HEK293 (cell line): ENCODE measurements around the gene ROBO1.

Experiments
- BCL11A ChIP-seq: fragments of 450-650 bp; formaldehyde crosslinking; IDR thresholded peaks from 2 replicates; pipeline ENCODE4 v1.5.1; 2016; ENCODE audit warnings: low read depth, missing biosample characterization, missing genetic modification characterization
- HOXA7 ChIP-seq: sonication (generic); formaldehyde crosslinking; IDR thresholded peaks from 2 replicates; pipeline ENCODE4 v1.8.1; 2022; ENCODE audit warnings: missing genetic modification reagents, borderline replicate concordance
- MZF1 ChIP-seq: fragments of 450-650 bp; formaldehyde crosslinking; IDR thresholded peaks from 2 replicates; pipeline ENCODE4 v1.5.1; 2017; ENCODE audit warnings: missing biosample characterization, missing genetic modification characterization, borderline replicate concordance
- ZNF221 ChIP-seq: fragments of 450-650 bp; formaldehyde crosslinking; IDR thresholded peaks from 2 replicates; pipeline ENCODE4 v1.5.1; 2017; ENCODE audit warnings: missing biosample characterization, missing genetic modification characterization, borderline replicate concordance
- ZNF248 ChIP-seq: fragments of 450-650 bp; formaldehyde crosslinking; IDR thresholded peaks from 2 replicates; pipeline ENCODE4 v1.5.1; 2017; ENCODE audit warnings: missing biosample characterization, missing genetic modification characterization
- ZNF416 ChIP-seq: fragments of 450-650 bp; formaldehyde crosslinking; IDR thresholded peaks from 2 replicates; pipeline ENCODE4 v1.5.1; 2016; ENCODE audit warnings: missing biosample characterization, missing genetic modification characterization
- ZNF521 ChIP-seq: fragments of 450-650 bp; formaldehyde crosslinking; IDR thresholded peaks from 2 replicates; pipeline ENCODE4 v1.5.1; 2017; ENCODE audit warnings: missing biosample characterization, mild to moderate bottlenecking, missing genetic modification characterization
- ZNF626 ChIP-seq: fragments of 450-650 bp; sonication (Bioruptor Pico); formaldehyde crosslinking; IDR thresholded peaks from 2 replicates; pipeline ENCODE4 v1.5.1; 2018; ENCODE audit warnings: missing biosample characterization, missing genetic modification characterization, inconsistent platforms
- ZNF843 ChIP-seq: fragments of 450-650 bp; formaldehyde crosslinking; IDR thresholded peaks from 2 replicates; pipeline ENCODE4 v1.5.1; 2016; ENCODE audit warnings: missing biosample characterization, missing genetic modification characterization
- ZSCAN30 ChIP-seq: fragments of 450-650 bp; IDR thresholded peaks from 2 replicates; pipeline ENCODE4 v1.5.1; 2018; ENCODE audit warnings: missing biosample characterization, mild to moderate bottlenecking, missing genetic modification characterization, moderate library complexity
- TF ChIP-seq, protein P1 (sequence below): fragments of 450-650 bp; formaldehyde crosslinking; IDR thresholded peaks from 2 replicates; pipeline ENCODE4 v1.5.1; 2016; ENCODE audit warnings: missing biosample characterization, missing genetic modification characterization
- TF ChIP-seq, protein P2 (sequence below): fragments of 450-650 bp; formaldehyde crosslinking; IDR thresholded peaks from 2 replicates; pipeline ENCODE4 v1.5.1; 2017; ENCODE audit warnings: missing biosample characterization, missing genetic modification characterization

DNA sequence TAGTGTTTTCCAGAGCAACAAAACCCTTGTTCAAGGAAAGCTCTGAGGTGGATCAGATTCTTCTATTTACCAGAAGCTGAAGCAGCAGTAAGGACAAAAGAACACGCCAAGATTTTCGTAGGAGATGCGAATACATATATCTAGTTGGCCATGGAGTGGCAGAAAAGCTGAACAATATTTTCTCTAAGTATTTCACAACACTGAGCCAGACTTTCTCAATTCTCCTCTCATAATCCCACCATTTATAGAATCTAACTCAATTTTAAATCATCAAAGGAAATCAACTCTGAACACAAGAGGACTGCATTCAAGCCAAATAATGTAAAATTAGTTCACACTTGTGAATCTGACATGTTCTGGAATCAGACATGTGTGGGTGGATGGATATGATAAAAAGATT is 775.0 kb downstream of the ROBO1 start:
- no peak for TF ChIP-seq ZNF626 (tag by site-specific recombination)
- TF ChIP-seq, protein P1, sequence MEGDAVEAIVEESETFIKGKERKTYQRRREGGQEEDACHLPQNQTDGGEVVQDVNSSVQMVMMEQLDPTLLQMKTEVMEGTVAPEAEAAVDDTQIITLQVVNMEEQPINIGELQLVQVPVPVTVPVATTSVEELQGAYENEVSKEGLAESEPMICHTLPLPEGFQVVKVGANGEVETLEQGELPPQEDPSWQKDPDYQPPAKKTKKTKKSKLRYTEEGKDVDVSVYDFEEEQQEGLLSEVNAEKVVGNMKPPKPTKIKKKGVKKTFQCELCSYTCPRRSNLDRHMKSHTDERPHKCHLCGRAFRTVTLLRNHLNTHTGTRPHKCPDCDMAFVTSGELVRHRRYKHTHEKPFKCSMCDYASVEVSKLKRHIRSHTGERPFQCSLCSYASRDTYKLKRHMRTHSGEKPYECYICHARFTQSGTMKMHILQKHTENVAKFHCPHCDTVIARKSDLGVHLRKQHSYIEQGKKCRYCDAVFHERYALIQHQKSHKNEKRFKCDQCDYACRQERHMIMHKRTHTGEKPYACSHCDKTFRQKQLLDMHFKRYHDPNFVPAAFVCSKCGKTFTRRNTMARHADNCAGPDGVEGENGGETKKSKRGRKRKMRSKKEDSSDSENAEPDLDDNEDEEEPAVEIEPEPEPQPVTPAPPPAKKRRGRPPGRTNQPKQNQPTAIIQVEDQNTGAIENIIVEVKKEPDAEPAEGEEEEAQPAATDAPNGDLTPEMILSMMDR (tag by site-specific recombination), result no peak
- no peak for TF ChIP-seq ZNF221 (tag by site-specific recombination)
- no peak for TF ChIP-seq MZF1 (tag by site-specific recombination)
- no peak for TF ChIP-seq ZNF416 (tag by site-specific recombination)
- no peak for TF ChIP-seq ZNF521 (tag by site-specific recombination)
- TF ChIP-seq ZSCAN30 (tag by site-specific recombination), result no peak
- no peak for TF ChIP-seq BCL11A (tag by site-specific recombination)
- TF ChIP-seq HOXA7 (CRISPR knock-in tag), result no peak
- TF ChIP-seq ZNF843 (tag by site-specific recombination), result no peak
- TF ChIP-seq ZNF248 (tag by site-specific recombination), result no peak
- TF ChIP-seq, protein P2, sequence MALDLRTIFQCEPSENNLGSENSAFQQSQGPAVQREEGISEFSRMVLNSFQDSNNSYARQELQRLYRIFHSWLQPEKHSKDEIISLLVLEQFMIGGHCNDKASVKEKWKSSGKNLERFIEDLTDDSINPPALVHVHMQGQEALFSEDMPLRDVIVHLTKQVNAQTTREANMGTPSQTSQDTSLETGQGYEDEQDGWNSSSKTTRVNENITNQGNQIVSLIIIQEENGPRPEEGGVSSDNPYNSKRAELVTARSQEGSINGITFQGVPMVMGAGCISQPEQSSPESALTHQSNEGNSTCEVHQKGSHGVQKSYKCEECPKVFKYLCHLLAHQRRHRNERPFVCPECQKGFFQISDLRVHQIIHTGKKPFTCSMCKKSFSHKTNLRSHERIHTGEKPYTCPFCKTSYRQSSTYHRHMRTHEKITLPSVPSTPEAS, result no peak
